ENCODE data around the gene GAREM1. TPM values are rescaled to one million over a fixed set of nuclear protein-coding genes. Genes with fewer than 3 reads are reported as not detected.

Gene GAREM1
- total RNA-seq, 1 experiment from 2014 or later: 11.1 TPM

DNA sequence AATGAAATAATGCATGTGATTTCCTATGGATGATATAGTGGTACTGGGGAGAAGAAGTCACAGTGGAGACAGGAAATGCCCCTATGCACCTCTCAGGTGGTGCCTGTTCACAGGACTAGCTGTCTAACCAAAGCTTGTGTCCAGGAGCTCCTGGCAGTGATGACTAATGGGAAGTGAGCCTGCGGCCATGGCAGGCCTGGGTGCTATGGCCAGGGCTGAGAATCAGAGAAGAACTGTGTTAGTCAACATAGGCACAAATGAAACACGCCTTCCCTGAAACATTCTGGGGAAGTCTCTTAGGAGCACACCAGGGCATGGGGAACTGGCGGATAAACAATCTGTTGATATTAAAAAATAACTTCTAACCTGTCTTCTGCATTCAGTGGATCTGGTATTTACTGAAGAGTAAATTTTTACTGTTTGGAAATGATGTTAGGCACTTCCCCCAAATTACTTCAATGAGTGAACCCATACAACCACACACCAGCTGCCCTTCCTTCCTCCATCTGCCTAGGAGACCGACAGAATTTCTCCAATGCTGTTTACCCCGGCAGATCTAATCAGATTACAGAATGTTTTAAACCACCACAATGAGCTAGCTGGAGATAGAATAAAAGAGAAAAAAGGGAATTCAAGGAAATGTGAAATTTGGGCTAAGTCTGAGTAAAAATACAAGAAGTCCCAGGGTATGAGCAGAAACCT is 213.4 kb downstream of the GAREM1 start (continued):
- TF ChIP-seq, protein P1, sequence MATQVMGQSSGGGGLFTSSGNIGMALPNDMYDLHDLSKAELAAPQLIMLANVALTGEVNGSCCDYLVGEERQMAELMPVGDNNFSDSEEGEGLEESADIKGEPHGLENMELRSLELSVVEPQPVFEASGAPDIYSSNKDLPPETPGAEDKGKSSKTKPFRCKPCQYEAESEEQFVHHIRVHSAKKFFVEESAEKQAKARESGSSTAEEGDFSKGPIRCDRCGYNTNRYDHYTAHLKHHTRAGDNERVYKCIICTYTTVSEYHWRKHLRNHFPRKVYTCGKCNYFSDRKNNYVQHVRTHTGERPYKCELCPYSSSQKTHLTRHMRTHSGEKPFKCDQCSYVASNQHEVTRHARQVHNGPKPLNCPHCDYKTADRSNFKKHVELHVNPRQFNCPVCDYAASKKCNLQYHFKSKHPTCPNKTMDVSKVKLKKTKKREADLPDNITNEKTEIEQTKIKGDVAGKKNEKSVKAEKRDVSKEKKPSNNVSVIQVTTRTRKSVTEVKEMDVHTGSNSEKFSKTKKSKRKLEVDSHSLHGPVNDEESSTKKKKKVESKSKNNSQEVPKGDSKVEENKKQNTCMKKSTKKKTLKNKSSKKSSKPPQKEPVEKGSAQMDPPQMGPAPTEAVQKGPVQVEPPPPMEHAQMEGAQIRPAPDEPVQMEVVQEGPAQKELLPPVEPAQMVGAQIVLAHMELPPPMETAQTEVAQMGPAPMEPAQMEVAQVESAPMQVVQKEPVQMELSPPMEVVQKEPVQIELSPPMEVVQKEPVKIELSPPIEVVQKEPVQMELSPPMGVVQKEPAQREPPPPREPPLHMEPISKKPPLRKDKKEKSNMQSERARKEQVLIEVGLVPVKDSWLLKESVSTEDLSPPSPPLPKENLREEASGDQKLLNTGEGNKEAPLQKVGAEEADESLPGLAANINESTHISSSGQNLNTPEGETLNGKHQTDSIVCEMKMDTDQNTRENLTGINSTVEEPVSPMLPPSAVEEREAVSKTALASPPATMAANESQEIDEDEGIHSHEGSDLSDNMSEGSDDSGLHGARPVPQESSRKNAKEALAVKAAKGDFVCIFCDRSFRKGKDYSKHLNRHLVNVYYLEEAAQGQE (IDR thresholded peaks at IDR 0.05; ENCODE audit: low read depth): no peak
- TF ChIP-seq JUND (IDR thresholded peaks at IDR 0.05): no peak
- TF ChIP-seq, protein P2, sequence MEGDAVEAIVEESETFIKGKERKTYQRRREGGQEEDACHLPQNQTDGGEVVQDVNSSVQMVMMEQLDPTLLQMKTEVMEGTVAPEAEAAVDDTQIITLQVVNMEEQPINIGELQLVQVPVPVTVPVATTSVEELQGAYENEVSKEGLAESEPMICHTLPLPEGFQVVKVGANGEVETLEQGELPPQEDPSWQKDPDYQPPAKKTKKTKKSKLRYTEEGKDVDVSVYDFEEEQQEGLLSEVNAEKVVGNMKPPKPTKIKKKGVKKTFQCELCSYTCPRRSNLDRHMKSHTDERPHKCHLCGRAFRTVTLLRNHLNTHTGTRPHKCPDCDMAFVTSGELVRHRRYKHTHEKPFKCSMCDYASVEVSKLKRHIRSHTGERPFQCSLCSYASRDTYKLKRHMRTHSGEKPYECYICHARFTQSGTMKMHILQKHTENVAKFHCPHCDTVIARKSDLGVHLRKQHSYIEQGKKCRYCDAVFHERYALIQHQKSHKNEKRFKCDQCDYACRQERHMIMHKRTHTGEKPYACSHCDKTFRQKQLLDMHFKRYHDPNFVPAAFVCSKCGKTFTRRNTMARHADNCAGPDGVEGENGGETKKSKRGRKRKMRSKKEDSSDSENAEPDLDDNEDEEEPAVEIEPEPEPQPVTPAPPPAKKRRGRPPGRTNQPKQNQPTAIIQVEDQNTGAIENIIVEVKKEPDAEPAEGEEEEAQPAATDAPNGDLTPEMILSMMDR (IDR thresholded peaks at IDR 0.05 in 2 of 3, conservative IDR thresholded peaks at IDR 0.05 in 1 of 3; ENCODE audit: borderline replicate concordance in 1 of 3, insufficient read depth in 1 of 3, low read depth in 2 of 3, low read length in 2 of 3): no peak

DNA sequence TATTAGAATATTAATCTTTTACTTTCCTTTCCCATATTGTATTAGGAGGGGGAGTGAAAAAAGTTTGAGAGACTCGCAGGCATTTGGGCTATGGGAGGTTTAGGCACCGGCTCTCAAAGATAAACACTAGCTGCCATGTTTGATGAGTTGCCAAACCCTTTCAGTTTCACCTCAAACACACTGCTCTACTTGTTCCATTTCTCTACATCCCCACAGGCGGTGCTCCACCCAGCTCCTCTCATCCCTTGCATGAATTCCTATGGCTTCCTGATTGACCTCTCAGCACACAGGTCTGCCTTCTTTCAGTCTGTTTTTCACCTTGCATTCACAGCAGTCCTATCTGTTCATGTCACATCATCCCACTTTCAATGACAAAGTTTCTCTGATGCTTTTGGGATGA is 215.1 kb downstream of the GAREM1 start:
- ChIA-PET RAD21 (ENCODE audit: low non-redundant PET in 1 of 2, low total read pairs in 2 of 2, uncharacterized antibody in 2 of 2, unreplicated experiment in 2 of 2) (no interaction called here), POLR2A (no interaction called here), CTCF (no interaction called here)
- Histone ChIP-seq H4K20me1 (ENCODE audit: insufficient read depth) (no peaks in the 10 kb centered on the region), H2AFZ (ENCODE audit: low read depth, low read length, poor library complexity, severe bottlenecking) (no peak overlapping the region), H3K36me3 (ENCODE audit: control insufficient read depth in 1 of 2, insufficient read depth in 2 of 2, low read length in 2 of 2) (no peaks in the 10 kb centered on the region), H3K4me3 (replicated peaks in 1 of 2; ENCODE audit: low read depth in 1 of 2, low read length in 2 of 2) (no peak overlapping the region), H3K79me2 (ENCODE audit: insufficient read depth, low read length) (no peaks in the 10 kb centered on the region), H3K27me3 (ENCODE audit: insufficient read depth, low read length) (0 out of 2 replicates have a peak, but pooled peaks cover 3% of the 10 kb centered on the region), H3K9ac (ENCODE audit: low read length) (no peak overlapping the region), H3K27ac (ENCODE audit: low read depth, low read length) (no peak overlapping the region), H3K4me2 (ENCODE audit: low read length) (no peak overlapping the region), H3K9me3 (ENCODE audit: control insufficient read depth in 1 of 2, insufficient read depth in 1 of 2, low read depth in 1 of 2, low read length in 2 of 2) (no peaks in the 10 kb centered on the region), H3K4me1 (ENCODE audit: control insufficient read depth in 1 of 2, insufficient read depth in 2 of 2, low read length in 2 of 2) (no peaks in the 10 kb centered on the region), H3K9me2 (ENCODE audit: insufficient read depth) (no peaks in the 10 kb centered on the region)
- ATAC-seq (no peak), DNase-seq (ENCODE audit: low read depth, low spot score) (no peak)
- TF ChIP-seq EZH2 (IDR thresholded peaks at IDR 0.05): no peak
- TF ChIP-seq, protein P3, sequence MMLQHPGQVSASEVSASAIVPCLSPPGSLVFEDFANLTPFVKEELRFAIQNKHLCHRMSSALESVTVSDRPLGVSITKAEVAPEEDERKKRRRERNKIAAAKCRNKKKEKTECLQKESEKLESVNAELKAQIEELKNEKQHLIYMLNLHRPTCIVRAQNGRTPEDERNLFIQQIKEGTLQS (IDR thresholded peaks at IDR 0.05): no peak
- TF ChIP-seq YY1 (IDR thresholded peaks at IDR 0.05; ENCODE audit: extremely low read depth, insufficient replicate concordance, low read depth, low read length): no peak
- TF ChIP-seq JUND (IDR thresholded peaks at IDR 0.05): no peak
- TF ChIP-seq, protein P4, sequence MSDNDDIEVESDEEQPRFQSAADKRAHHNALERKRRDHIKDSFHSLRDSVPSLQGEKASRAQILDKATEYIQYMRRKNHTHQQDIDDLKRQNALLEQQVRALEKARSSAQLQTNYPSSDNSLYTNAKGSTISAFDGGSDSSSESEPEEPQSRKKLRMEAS (IDR thresholded peaks at IDR 0.05): no peak
- no peak for TF ChIP-seq SRF (IDR thresholded peaks at IDR 0.05; ENCODE audit: low read depth)
- TF ChIP-seq ZFX (IDR thresholded peaks at IDR 0.05): no peak
- TF ChIP-seq CBX3 (IDR thresholded peaks at IDR 0.05; ENCODE audit: low read depth): no peak
- TF ChIP-seq SP1 (IDR thresholded peaks at IDR 0.05; ENCODE audit: low read depth): no peak
- TF ChIP-seq POLR2A (IDR thresholded peaks at IDR 0.05; ENCODE audit: borderline replicate concordance, extremely low read depth, insufficient read depth, insufficient read length): no peak
- TF ChIP-seq ZNF274 (IDR thresholded peaks at IDR 0.05; ENCODE audit: low read depth, low read length): no peak
- no peak for TF ChIP-seq RAD21 (IDR thresholded peaks at IDR 0.05; ENCODE audit: low read depth)
- intact Hi-C loops (cut with micrococcal nuclease): no loop called here
- BruUV-seq (replicated peaks): no TSS peak

Data from HCT116 (cell line).